ENCODE measurements around the gene MEF2D. TPM values are rescaled to one million over a fixed set of nuclear protein-coding genes. Genes with fewer than 3 reads are reported as not detected.

Gene MEF2D
- total RNA-seq, 4 donors from 2014 or later, result 8.4 to 101 (median 35.1) TPM

- DNase-seq, result no peak
- Histone ChIP-seq H3K4me3 (no peak overlapping the region), H3K9me3 (no peaks in the 10 kb centered on the region), H3K27ac (no peak overlapping the region), H3K27me3 (peaks cover 22 to 61% of the 10 kb centered on the region in 2 donors), H3K36me3 (no peaks in the 10 kb centered on the region), H3K4me1 (peaks cover 0 to 12% of the 10 kb centered on the region in 2 donors)
- no peak for TF ChIP-seq POLR2A (IDR thresholded peaks at IDR 0.05)
- intact Hi-C loops (cut with DNase I; ENCODE audit: low total_unique reads), result no loop called here
Observed at GRCh38 chr1:156431769-156432668, 68.6 kb downstream of the MEF2D start.

- H3K27me3 ChIP-seq, result peaks cover 16 to 55% of the 10 kb centered on the region in 2 donors
- intact Hi-C loops (cut with DNase I; ENCODE audit: low total_unique reads), result no loop called here
- no peaks in the 10 kb centered on the region for H3K36me3 ChIP-seq
- no peak for DNase-seq
- H3K9me3 ChIP-seq, result no peaks in the 10 kb centered on the region
- peaks cover 0 to 6% of the 10 kb centered on the region in 2 donors for H3K4me1 ChIP-seq
- no peak overlapping the region for H3K27ac ChIP-seq
- TF ChIP-seq POLR2A (IDR thresholded peaks at IDR 0.05) (no peak), CTCF (IDR thresholded peaks at IDR 0.05) (no peak)
- no peak overlapping the region for H3K4me3 ChIP-seq
Observed at GRCh38 chr1:156431366-156431765, 69.2 kb downstream of the MEF2D start.

GRCh38 chr1:156430866-156431265 is 69.7 kb downstream of the MEF2D start:
- DNase-seq, result no peak

GRCh38 chr1:156430303-156430702 is 70.3 kb downstream of the MEF2D start:
- no peak for DNase-seq
- H3K4me1 ChIP-seq, result no peaks in the 10 kb centered on the region
- no peak overlapping the region for H3K4me3 ChIP-seq
- intact Hi-C loops (cut with DNase I; ENCODE audit: low total_unique reads), result no loop called here
- peaks cover 9 to 47% of the 10 kb centered on the region in 2 donors for H3K27me3 ChIP-seq
- no peak overlapping the region for H3K27ac ChIP-seq
- TF ChIP-seq CTCF (IDR thresholded peaks at IDR 0.05) (no peak), POLR2A (IDR thresholded peaks at IDR 0.05) (no peak)
- no peaks in the 10 kb centered on the region for H3K9me3 ChIP-seq
- H3K36me3 ChIP-seq, result no peaks in the 10 kb centered on the region

More at GRCh38 chr1:156430866-156431265, 69.7 kb downstream of the MEF2D start:
- H3K36me3 ChIP-seq, result no peaks in the 10 kb centered on the region
- peaks cover 0 to 1% of the 10 kb centered on the region in 2 donors for H3K4me1 ChIP-seq
- H3K4me3 ChIP-seq, result no peak overlapping the region
- peaks cover 13 to 52% of the 10 kb centered on the region in 2 donors for H3K27me3 ChIP-seq
- no peak for TF ChIP-seq POLR2A (IDR thresholded peaks at IDR 0.05)
- no peak for TF ChIP-seq CTCF (IDR thresholded peaks at IDR 0.05)
- intact Hi-C loops (cut with DNase I; ENCODE audit: low total_unique reads), result no loop called here
- no peaks in the 10 kb centered on the region for H3K9me3 ChIP-seq
- no peak overlapping the region for H3K27ac ChIP-seq

GRCh38 chr1:156429313-156430060 is 71.1 kb downstream of the MEF2D start:
- Histone ChIP-seq H3K27ac (no peak overlapping the region), H3K4me3 (no peak overlapping the region), H3K27me3 (peaks cover 8 to 39% of the 10 kb centered on the region in 2 donors), H3K36me3 (no peaks in the 10 kb centered on the region), H3K4me1 (no peaks in the 10 kb centered on the region), H3K9me3 (no peaks in the 10 kb centered on the region)
- DNase-seq, result no peak
- intact Hi-C loops (cut with DNase I; ENCODE audit: low total_unique reads), result no loop called here
- TF ChIP-seq POLR2A (IDR thresholded peaks at IDR 0.05), result no peak
- no peak for TF ChIP-seq CTCF (IDR thresholded peaks at IDR 0.05)

Data from uterus (tissue), 4 donors.